22Rv1 (cell line): ENCODE results near the gene RGS3.

ENCODE experiments used
- H3K27ac ChIP-seq: fragments of 450-650 bp; 2 replicates; pipeline ENCODE4 v1.5.1; 2017
- CTCF ChIP-seq: fragments of 450-650 bp; IDR thresholded peaks from 2 replicates; pipeline ENCODE4 v1.5.1; 2017; ENCODE audit warnings: mild to moderate bottlenecking
- ZFX ChIP-seq: fragments of 450-650 bp; IDR thresholded peaks from 2 replicates; pipeline ENCODE4 v1.6.1; 2017; ENCODE audit warnings: antibody characterized with exemption, borderline replicate concordance

The RGS3 gene

DNA sequence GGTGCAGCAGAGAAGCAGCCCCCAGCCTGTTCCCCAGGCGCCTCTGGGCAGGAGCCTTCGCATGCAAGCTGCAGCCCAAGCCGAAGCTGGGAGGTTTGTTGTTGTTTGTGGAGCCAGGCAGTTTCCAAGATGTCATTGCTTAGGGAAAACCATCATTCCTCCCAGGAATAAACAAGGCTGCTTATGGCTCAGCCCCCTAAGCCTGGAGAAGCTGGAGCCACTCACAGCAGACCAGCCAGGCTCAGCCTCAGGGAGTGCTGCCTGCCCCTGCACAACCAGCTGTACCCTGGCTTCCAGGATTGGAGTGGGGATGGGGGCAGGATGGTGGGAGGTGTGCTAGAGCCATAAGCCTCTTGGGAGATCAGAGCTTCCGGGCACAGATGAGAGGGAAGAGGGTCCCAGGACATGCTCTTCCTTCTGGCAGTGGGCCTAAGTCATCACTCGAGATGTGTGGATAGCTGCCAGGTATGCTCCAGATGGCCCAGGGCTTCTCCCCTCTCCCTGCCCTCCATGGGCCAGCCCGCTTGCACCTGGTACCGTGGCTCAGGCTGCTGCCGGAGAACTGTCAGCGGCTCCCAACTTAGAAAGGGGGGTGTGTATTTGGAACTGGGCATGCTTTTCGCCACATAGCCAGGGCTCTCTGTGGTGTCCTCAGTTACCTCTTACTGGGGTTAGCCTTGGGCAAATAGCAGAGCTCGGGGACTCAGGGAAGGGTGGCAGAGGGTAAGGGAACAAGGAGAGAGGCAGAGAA is 105.2 kb downstream of the RGS3 start:
- H3K27ac ChIP-seq: no peak overlapping the region

GRCh38 chr9:113569472-113570060 is 106.0 kb downstream of the RGS3 start:
- no peak for TF ChIP-seq ZFX
- no peak for TF ChIP-seq CTCF
- no peak overlapping the region for H3K27ac ChIP-seq

More for the DNA sequence above, 105.2 kb downstream of the RGS3 start:
- TF ChIP-seq CTCF (no peak), ZFX (no peak)

GRCh38 chr9:113570106-113570505 is 106.6 kb downstream of the RGS3 start:
- no peak overlapping the region for H3K27ac ChIP-seq

GRCh38 chr9:113570749-113571711 is 107.5 kb downstream of the RGS3 start:
- no peak overlapping the region for H3K27ac ChIP-seq
- TF ChIP-seq CTCF: no peak
- no peak for TF ChIP-seq ZFX

More at GRCh38 chr9:113570106-113570505, 106.6 kb downstream of the RGS3 start:
- TF ChIP-seq ZFX (no peak), CTCF (no peak)

- no peak overlapping the region for H3K27ac ChIP-seq
- TF ChIP-seq ZFX (no peak), CTCF (no peak)
Observed at GRCh38 chr9:113572076-113572861, 108.7 kb downstream of the RGS3 start.

DNA sequence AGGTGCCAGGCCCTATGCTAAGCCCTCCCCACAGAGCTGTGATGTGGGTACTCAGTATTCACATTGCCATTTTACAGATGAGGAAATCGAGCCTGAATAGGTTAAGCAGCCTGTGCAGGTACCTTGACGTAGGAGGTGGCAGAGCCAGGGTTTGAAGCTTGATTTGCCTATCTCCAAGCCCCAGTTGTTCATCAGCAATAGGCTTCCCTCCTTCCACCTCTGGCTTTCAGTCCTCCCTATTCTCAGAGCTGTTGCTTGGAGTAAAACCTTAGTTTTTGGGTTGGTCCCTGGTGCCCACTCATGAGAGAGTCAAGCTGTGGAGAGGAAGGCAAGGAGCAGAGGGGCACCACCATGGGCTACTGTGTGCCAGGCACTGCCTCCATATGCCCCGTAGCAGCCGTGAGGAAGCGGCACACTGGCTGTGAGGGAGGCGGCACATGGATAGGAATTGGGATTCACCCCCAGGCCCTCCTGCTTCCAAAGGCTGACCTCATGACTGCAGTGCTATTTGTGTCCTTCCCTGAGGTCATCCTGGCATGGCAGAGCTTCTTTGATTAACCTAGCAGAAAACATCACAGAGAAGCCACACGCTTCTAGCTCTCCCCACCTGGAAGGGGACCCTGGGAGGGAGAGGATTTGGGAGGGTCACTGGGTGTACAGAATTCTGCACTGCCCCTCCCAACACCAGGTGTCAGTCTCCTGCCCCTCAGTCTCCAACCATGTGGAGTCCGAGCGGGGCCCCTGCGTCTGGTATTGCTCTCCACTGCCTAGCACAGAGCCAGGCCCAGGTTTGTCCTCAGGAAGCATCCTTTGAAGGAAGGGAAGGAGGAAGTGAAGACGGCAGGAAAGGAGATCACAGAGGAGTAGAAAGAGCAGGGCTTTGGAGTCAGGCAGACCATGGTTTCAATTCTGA is 109.8 kb downstream of the RGS3 start:
- TF ChIP-seq CTCF (no peak), ZFX (no peak)
- H3K27ac ChIP-seq: peak overlapping the region; percentile 36
